Ovary (tissue), 3 donors: Measurements from ENCODE around the gene METTL22.

ENCODE experiments used
- CTCF ChIP-seq, 3 donors: fragments of 450-650 bp in 2 of 3; fragments of 200-600 bp in 1 of 3; IDR thresholded peaks; one replicate each; pipeline versions ENCODE4 v1.5.1 to v1.8.0; 2016 to 2022; ENCODE audit warnings: antibody characterized with exemption in 3 of 3, mild to moderate bottlenecking in 1 of 3
- EP300 ChIP-seq: sonication (generic); formaldehyde crosslinking; IDR thresholded peaks from one replicate; pipeline ENCODE4 v1.6.1; 2017; ENCODE audit warnings: antibody characterized with exemption
- donor health status: DM: no; HTN: no; CAD: no.

DNA sequence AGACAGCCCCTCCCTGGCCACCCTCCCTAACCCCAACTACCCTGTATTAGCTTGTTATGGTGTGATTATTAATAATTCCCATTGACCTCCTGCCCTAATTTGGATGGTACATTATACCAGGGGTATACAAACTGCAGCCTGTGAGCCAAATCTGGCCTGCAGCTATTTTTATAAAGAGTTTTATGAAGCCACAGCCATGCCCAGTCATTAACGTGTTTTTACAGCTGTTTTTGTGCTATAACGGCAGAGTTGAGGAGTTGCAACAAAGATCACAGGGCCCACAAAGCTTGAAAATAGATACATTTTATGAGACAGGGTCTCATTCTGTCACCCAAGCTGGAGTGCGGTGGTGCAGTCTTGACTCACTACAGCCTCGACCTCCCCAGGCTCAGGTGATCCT lies 6.0 kb downstream of the METTL22 start:
- TF ChIP-seq CTCF (IDR thresholded peaks at IDR 0.05) (no peak), EP300 (no peak)
